ENCODE measurements around the gene GLYATL3. TPM values are rescaled to one million over a fixed set of nuclear protein-coding genes. Genes with fewer than 3 reads are reported as not detected.

The GLYATL3 gene
- total RNA-seq, 1 donor from 2014 or later: not detected

- H3K4me1 Mint-ChIP-seq (ENCODE audit: unreplicated experiment): peaks cover 13% of the 10 kb centered on the region
- H3K27ac Mint-ChIP-seq (ENCODE audit: unreplicated experiment): no peak overlapping the region
- no peak overlapping the region for H3K4me3 Mint-ChIP-seq (ENCODE audit: unreplicated experiment)
- no peaks in the 10 kb centered on the region for H3K36me3 Mint-ChIP-seq (ENCODE audit: low read depth, unreplicated experiment)
- no peak for DNase-seq (ENCODE audit: low spot score)
- TF ChIP-seq CTCF (IDR thresholded peaks at IDR 0.05; ENCODE audit: unreplicated experiment): no peak
- H3K9me3 Mint-ChIP-seq (ENCODE audit: unreplicated experiment): no peaks in the 10 kb centered on the region
- peaks cover 3% of the 10 kb centered on the region for H3K27me3 Mint-ChIP-seq (ENCODE audit: unreplicated experiment)
These were observed 70.9 kb downstream of the GLYATL3 start for GRCh38 chr6:49570474-49571079.

GRCh38 chr6:49576618-49577017 lies 76.9 kb downstream of the GLYATL3 start:
- DNase-seq (ENCODE audit: low spot score): no peak
- H3K9me3 Mint-ChIP-seq (ENCODE audit: unreplicated experiment): no peaks in the 10 kb centered on the region
- H3K4me3 Mint-ChIP-seq (ENCODE audit: unreplicated experiment): no peak overlapping the region
- H3K27me3 Mint-ChIP-seq (ENCODE audit: unreplicated experiment): no peaks in the 10 kb centered on the region
- H3K36me3 Mint-ChIP-seq (ENCODE audit: low read depth, unreplicated experiment): no peaks in the 10 kb centered on the region
- TF ChIP-seq CTCF (IDR thresholded peaks at IDR 0.05; ENCODE audit: unreplicated experiment): no peak
- H3K4me1 Mint-ChIP-seq (ENCODE audit: unreplicated experiment): no peaks in the 10 kb centered on the region
- H3K27ac Mint-ChIP-seq (ENCODE audit: unreplicated experiment): no peak overlapping the region

Other genes with a start within 250 kb of the GLYATL3 start
- gene MMUT, start 36.7 kb upstream of the GLYATL3 start, total RNA-seq (ENCODE audit: unreplicated experiment): 18.4 TPM
- gene CENPQ, start 36.6 kb upstream of the GLYATL3 start, total RNA-seq (ENCODE audit: unreplicated experiment): 7.5 TPM
- gene C6orf141, start 50.7 kb downstream of the GLYATL3 start, total RNA-seq (ENCODE audit: unreplicated experiment): 0.77 TPM
- gene RHAG, start 136.9 kb downstream of the GLYATL3 start, total RNA-seq (ENCODE audit: unreplicated experiment): 0.46 TPM
- not detected for gene CRISP2, start 213.6 kb downstream of the GLYATL3 start, total RNA-seq (ENCODE audit: unreplicated experiment)
- gene CRISP3, start 244.5 kb downstream of the GLYATL3 start, total RNA-seq (ENCODE audit: unreplicated experiment): 0.80 TPM